ENCODE measurements around the gene NTN1. TPM values are rescaled to one million over a fixed set of nuclear protein-coding genes. Genes with fewer than 3 reads are reported as not detected.

Gene NTN1
- total RNA-seq, 2 donors from 2014 or later: 68.8 to 79.0 TPM

DNA sequence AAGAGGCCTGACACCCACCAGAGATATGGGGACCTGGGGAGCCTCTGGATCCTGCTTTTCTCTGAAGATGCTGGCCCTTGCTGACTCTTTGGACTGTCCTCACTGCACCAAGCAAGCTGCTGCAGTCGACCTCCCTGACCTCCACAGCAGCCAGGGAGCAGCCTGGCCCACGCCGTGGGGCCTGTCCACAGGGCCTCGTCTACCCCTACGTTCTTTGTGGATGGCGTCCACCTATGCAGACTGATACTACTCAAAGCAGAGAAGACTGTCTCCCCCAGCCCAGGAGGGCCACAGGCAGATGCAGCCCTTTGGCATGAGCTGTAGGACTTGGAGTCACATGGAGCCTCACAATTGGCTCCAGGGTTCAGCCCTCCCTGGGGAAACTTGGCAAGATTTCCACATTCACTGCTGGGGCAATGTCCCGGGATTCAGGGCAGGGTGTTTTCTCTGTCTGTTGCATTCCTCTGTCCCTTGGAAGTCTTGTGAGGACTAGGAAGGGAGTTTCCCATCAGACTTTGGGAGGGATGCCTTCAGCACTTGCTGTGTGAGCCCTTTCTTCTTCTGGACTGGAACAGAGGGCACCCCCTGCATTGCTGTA is 152.2 kb downstream of the NTN1 start:
- Histone ChIP-seq H3K27me3 (replicated peaks; ENCODE audit: insufficient read depth) (no peaks in the 10 kb centered on the region), H3K9me3 (no peaks in the 10 kb centered on the region), H3K27ac (peak overlapping the region; percentile 12 to 20), H3K4me3 (no peak overlapping the region), H3K36me3 (no peaks in the 10 kb centered on the region), H3K4me1 (ENCODE audit: control insufficient read depth in 1 of 2, low read depth in 2 of 2) (peaks cover 18 to 60% of the 10 kb centered on the region in 2 donors)
- ATAC-seq (ENCODE audit: insufficient number of reproducible peaks, low FRiP score, low read depth): no peak
- TF ChIP-seq CTCF (IDR thresholded peaks at IDR 0.05): no peak
- no peak for DNase-seq (ENCODE audit: low spot score)

GRCh38 chr17:9174312-9174711 is 153.0 kb downstream of the NTN1 start:
- peaks cover 24 to 67% of the 10 kb centered on the region in 2 donors for H3K4me1 ChIP-seq (ENCODE audit: control insufficient read depth in 1 of 2, low read depth in 2 of 2)
- H3K27me3 ChIP-seq (replicated peaks; ENCODE audit: insufficient read depth): no peaks in the 10 kb centered on the region
- DNase-seq (ENCODE audit: low spot score): no peak
- no peak overlapping the region for H3K4me3 ChIP-seq
- H3K36me3 ChIP-seq: no peaks in the 10 kb centered on the region
- no peak for TF ChIP-seq CTCF (IDR thresholded peaks at IDR 0.05)
- H3K9me3 ChIP-seq: no peaks in the 10 kb centered on the region
- H3K27ac ChIP-seq: peak overlapping the region in 1 of 2 donors; percentile 20
- no peak for ATAC-seq (ENCODE audit: insufficient number of reproducible peaks, low FRiP score, low read depth)

DNA sequence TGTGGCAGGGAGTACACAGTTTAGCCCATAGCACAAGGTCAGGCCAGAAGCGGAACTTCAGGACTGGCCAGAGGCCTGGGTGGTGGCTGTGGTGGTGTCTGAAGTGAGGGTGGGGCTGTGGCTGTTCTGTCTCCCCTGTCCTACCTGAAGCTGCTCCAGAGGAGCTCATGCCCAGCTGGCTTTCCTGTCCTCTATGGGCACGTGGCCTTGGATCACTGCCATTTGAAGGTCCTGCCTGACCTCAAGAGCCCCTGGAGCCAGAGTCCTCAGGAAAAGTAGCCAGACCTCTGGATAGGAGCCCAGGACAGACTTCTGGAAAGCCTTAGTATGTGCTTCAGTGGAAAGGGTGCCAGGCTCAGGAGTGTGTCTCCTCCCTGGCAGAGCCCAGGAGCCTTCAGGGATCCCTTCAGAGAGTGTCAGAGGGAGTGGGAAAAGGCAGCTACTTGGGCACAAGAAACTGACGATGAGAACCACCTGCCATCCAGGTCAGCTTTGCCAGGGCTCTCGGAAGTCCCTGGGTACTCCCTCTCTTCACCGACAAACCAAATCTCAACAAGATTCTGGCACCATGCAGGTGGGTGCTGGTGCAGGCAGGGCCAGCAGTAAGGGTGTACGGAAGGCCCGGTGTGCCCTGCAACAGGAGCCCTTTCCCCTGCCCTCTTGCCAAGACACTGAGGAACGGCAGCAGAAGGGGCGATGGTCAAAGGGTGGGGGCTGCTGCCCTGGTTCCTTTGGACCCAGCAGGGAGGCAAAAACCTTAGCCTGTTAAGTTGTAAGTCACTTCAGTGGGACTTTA is 153.7 kb downstream of the NTN1 start:
- Histone ChIP-seq H3K9me3 (no peaks in the 10 kb centered on the region), H3K27ac (peak overlapping the region; percentile 12 to 26)
- no peak for ATAC-seq (ENCODE audit: insufficient number of reproducible peaks, low FRiP score, low read depth)

DNA sequence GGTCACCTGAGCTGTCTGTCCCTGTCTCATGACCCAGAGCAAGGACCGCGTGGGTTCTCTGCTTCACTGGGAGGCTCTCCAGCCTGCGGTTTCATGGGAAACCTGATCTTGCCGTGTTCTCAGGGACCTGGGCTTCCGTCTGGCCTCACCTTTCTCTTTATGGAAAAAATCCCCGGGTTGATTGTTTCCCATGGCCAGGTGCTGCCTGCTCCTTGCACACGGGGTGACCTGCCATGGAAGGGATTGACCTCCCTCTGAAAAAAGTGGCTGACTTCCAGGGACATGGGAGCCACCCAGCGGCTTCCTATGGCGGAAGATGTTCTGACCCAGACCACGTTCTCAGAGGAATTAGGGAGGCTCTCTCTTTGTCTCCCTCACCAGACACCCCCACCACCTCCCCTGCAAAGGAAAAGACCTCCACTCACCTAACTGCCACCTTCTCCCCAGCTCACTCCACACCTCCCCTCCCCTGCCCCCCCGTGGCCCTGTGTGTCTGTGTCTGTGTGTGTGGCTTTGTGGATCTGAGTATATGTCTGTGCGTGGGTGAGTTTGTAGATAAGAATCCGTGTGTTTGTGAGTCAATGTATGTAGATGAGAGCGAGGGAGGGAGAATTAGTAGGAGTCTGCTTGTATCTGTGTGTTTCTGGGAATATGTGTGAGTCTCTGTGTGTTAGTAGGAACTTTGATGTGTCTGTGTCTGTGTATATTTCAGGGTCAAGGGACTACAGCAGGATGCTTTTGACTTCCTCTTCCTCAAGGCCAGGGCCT is 154.6 kb downstream of the NTN1 start:
- Histone ChIP-seq H3K9me3 (no peaks in the 10 kb centered on the region), H3K4me1 (ENCODE audit: control insufficient read depth in 1 of 2, low read depth in 2 of 2) (peaks cover 24 to 61% of the 10 kb centered on the region in 2 donors), H3K27ac (no peak overlapping the region), H3K36me3 (peaks cover 3% of the 10 kb centered on the region), H3K27me3 (replicated peaks; ENCODE audit: insufficient read depth) (no peaks in the 10 kb centered on the region), H3K4me3 (no peak overlapping the region)
- ATAC-seq (ENCODE audit: insufficient number of reproducible peaks, low FRiP score, low read depth) (no peak), DNase-seq (ENCODE audit: low spot score) (no peak)
- TF ChIP-seq CTCF (IDR thresholded peaks at IDR 0.05): no peak

More for the DNA sequence above, 153.7 kb downstream of the NTN1 start:
- H3K27me3 ChIP-seq (replicated peaks; ENCODE audit: insufficient read depth): no peaks in the 10 kb centered on the region
- no peak for DNase-seq (ENCODE audit: low spot score)
- peaks cover 24 to 61% of the 10 kb centered on the region in 2 donors for H3K4me1 ChIP-seq (ENCODE audit: control insufficient read depth in 1 of 2, low read depth in 2 of 2)
- H3K36me3 ChIP-seq: no peaks in the 10 kb centered on the region
- H3K4me3 ChIP-seq: no peak overlapping the region
- TF ChIP-seq CTCF (IDR thresholded peaks at IDR 0.05): no peak

GRCh38 chr17:9177212-9177611 is 155.9 kb downstream of the NTN1 start:
- peaks cover 24 to 61% of the 10 kb centered on the region in 2 donors for H3K4me1 ChIP-seq (ENCODE audit: control insufficient read depth in 1 of 2, low read depth in 2 of 2)
- no peaks in the 10 kb centered on the region for H3K27me3 ChIP-seq (replicated peaks; ENCODE audit: insufficient read depth)
- H3K36me3 ChIP-seq: peaks cover 3% of the 10 kb centered on the region
- H3K9me3 ChIP-seq: no peaks in the 10 kb centered on the region
- no peak for DNase-seq (ENCODE audit: low spot score)
- TF ChIP-seq CTCF (IDR thresholded peaks at IDR 0.05): no peak
- ATAC-seq (ENCODE audit: insufficient number of reproducible peaks, low FRiP score, low read depth): peak; percentile 35
- H3K27ac ChIP-seq: peak overlapping the region; percentile 51 to 55
- H3K4me3 ChIP-seq: no peak overlapping the region
